GM12892 (cell line): Measurements from ENCODE around the gene OGFRL1.

ENCODE experiments used
- DNase-seq: peaks from one replicate; pipeline ENCODE4 v3.0.0; 2011; ENCODE audit not compliant: insufficient read length
- FAIRE-seq: peaks from 2 replicates; lab custom pipeline; 2011; peaks lifted over from hg19 to GRCh38; lab: Jason Lieb, UNC
- POLR2A ChIP-seq: IDR thresholded peaks from 2 replicates; pipeline ENCODE4 v1.6.1; 2011; ENCODE audit warnings: low read depth, low read length, control low read depth
- POLR2AphosphoS5 ChIP-seq: IDR thresholded peaks from 2 replicates; pipeline ENCODE4 v1.6.1; 2011; ENCODE audit warnings: low read depth, low read length, control low read depth
- TAF1 ChIP-seq: IDR thresholded peaks from 2 replicates; pipeline ENCODE4 v1.6.1; 2011; ENCODE audit warnings: low read depth, mild to moderate bottlenecking, control low read depth, low read length, borderline replicate concordance

OGFRL1 gene

DNA sequence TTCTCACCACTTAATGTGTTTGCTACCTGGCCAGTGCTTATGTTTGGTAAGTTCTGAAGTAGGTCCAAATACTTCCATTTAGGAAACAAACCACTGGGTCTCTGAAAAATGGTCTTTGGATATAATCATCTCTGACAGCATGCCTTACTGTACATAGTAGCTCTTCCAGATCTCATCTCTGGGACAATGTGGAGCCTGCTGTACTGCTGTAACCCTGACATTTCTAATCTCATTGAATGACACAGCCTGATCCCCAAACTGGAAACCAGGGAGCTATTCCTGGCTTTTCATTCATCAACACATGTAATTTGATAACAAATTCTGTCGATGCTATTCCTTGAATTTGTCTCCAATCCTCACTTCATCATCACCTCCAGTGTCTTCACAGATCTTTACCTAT, 23.5 kb downstream of the OGFRL1 start:
- no peak for FAIRE-seq
- no peak for TF ChIP-seq TAF1
- TF ChIP-seq POLR2AphosphoS5: no peak
- TF ChIP-seq POLR2A: no peak
- no peak for DNase-seq

DNA sequence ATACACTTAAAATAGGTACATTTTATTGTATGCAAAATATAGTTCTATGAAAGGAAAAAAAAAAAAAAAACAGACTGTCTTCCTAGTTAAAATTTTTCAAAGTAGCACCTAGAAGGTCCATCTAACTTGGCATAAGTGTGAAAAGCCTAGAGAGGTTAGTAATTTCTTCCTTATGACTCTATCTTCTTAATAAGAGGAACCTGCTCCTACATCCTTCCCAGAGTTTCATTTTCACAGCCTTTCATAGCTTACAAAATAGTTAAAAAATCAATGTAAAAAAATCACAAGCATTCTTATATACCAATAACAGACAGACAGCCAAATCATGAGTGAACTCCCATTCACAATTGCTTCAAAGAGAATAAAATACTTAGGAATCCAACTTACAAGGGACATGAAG, 28.8 kb downstream of the OGFRL1 start:
- TF ChIP-seq POLR2A: no peak
- no peak for TF ChIP-seq TAF1
- no peak for TF ChIP-seq POLR2AphosphoS5
- no peak for FAIRE-seq
- DNase-seq: no peak

DNA sequence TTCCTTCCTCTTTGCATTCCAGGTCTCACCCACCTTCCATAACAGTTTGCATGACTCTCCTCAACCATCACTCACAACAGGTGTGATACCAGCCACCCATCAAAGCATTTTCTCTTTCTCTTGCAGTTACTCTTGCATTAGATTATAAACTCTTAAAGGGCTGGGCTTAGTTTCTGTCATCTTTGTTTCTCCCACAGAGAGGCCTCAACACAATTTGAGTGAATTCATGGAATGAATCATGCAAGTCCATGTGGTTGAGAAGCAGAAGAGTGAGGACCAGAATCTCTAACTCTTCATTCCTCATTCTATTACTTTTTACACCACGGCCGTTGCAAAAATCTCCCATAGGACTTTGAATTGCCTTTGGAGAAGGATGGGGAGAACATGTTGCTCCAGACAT, 31.4 kb downstream of the OGFRL1 start:
- DNase-seq: no peak
- FAIRE-seq: no peak

GRCh38 chr6:71321314-71321713, 32.7 kb downstream of the OGFRL1 start:
- no peak for TF ChIP-seq TAF1
- no peak for TF ChIP-seq POLR2AphosphoS5
- TF ChIP-seq POLR2A: no peak
- FAIRE-seq (no peak), DNase-seq (no peak)

More for the DNA sequence above, 31.4 kb downstream of the OGFRL1 start:
- TF ChIP-seq TAF1 (no peak), POLR2A (no peak), POLR2AphosphoS5 (no peak)

- no peak for TF ChIP-seq POLR2AphosphoS5
- TF ChIP-seq TAF1: no peak
- no peak for TF ChIP-seq POLR2A
- FAIRE-seq: no peak
- DNase-seq: no peak
These were observed 35.7 kb downstream of the OGFRL1 start for GRCh38 chr6:71324194-71324785.

GRCh38 chr6:71326611-71327010, 38.0 kb downstream of the OGFRL1 start:
- DNase-seq: no peak
- no peak for FAIRE-seq
- no peak for TF ChIP-seq POLR2AphosphoS5
- no peak for TF ChIP-seq POLR2A
- no peak for TF ChIP-seq TAF1

GRCh38 chr6:71330501-71330900, 41.9 kb downstream of the OGFRL1 start:
- FAIRE-seq (no peak), DNase-seq (no peak)
- TF ChIP-seq POLR2AphosphoS5: no peak
- no peak for TF ChIP-seq TAF1
- TF ChIP-seq POLR2A: no peak

DNA sequence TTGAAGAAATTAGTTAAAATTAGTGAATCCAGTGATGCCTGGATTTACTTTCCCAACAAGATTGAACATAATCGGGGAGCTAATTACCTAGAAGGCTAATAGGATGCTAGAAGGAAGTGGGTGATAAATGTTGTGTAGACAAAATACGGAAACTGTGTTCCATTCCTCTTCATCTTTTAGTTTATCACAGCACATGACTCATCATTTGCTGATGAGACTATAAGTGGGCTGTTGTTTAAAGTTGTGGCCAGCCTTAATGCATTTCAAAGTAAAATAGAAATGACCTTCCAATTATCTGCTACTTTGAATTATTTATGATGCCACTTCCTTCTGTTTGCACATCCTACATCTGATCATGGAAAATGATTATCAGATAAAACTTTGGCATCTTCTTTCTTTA, 43.4 kb downstream of the OGFRL1 start:
- DNase-seq: no peak
- TF ChIP-seq TAF1: no peak
- TF ChIP-seq POLR2A: no peak
- TF ChIP-seq POLR2AphosphoS5: no peak

DNA sequence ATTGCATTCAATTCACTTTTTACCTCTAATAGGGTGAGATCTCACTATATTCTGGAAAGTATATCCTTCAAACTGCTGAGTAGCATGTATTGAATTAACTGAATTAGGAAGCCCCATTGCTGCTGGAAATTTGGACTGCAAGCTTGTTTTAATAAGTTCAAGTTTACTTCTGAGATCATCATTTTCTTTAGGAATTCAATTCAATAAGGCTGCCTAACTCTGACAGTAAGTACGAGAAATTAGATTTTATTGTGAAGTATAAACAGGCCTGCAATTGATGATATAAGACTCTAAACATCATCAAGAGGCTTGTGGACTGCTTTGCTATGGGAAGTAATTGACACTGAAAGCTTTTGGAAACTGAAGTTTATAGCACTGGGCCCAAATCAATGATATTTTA, 44.4 kb downstream of the OGFRL1 start:
- DNase-seq (no peak), FAIRE-seq (no peak)
- TF ChIP-seq TAF1: no peak
- TF ChIP-seq POLR2A: no peak
- no peak for TF ChIP-seq POLR2AphosphoS5

More for the DNA sequence above, 43.4 kb downstream of the OGFRL1 start:
- FAIRE-seq: no peak

- DNase-seq (no peak), FAIRE-seq (no peak)
- no peak for TF ChIP-seq POLR2A
- no peak for TF ChIP-seq POLR2AphosphoS5
- no peak for TF ChIP-seq TAF1
These were observed 45.1 kb downstream of the OGFRL1 start for GRCh38 chr6:71333697-71334096.

GRCh38 chr6:71334768-71335167, 46.2 kb downstream of the OGFRL1 start:
- FAIRE-seq: no peak
- no peak for DNase-seq
- no peak for TF ChIP-seq POLR2AphosphoS5
- no peak for TF ChIP-seq POLR2A
- no peak for TF ChIP-seq TAF1

DNA sequence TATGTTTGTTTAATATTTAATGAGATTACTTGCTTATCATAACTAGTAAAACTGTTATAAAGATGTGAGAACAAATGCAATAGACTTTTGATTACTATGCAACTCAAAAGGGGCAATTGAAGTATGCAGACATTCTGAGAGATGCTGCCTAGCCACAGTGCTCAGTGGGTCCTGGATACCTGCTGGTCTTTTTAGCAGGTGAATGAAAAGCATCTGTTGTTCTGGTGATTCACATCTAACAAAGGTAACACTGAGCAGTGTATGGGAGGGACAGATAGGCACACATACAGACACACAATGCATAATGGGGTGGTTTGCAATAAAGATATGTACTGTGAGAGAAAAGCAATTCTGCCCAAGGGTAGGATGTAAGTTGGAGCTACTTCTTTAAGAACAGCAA, 46.9 kb downstream of the OGFRL1 start:
- FAIRE-seq: no peak
- DNase-seq: no peak
- TF ChIP-seq POLR2A (no peak), TAF1 (no peak), POLR2AphosphoS5 (no peak)
